Measurements from ENCODE around the gene BCAS3. TPM values are rescaled to one million over a fixed set of nuclear protein-coding genes. Genes with fewer than 3 reads are reported as not detected.
"Not testable (repeated sequence)": the region's sequence is repeated elsewhere in the genome, so short reads cannot be mapped to it uniquely, and the experiment has no call there.

Gene BCAS3
- polyA plus RNA-seq, 3 donors from 2014 or later: 26.3 to 53.8 (median 50.1) TPM

DNA sequence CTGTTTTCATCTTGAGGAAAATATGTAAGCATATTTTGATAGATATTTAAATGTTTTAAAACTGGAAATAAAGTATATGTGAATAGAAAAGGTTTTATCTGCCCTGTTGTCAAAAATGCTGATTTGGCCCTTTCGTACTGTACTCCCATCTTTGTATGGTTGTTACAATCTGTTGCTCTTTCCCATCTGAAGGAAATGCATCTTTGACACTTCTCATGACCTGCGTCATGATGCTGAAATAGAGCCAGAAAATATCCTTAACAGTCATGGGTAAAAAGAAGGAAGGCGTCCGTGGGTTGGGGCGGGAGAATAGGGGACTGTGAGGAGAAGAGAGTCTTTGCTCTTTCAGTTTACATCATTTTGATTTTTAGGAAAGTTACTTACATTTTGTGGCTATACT lies 327.7 kb downstream of the BCAS3 start:
- H3K9me3 Mint-ChIP-seq: peaks cover 0 to 2% (median 0%) of the 10 kb centered on the region in 6 donors
- DNase-seq: no peak
- peaks cover 0 to 4% (median 0%) of the 10 kb centered on the region in 3 donors for H3K36me3 Mint-ChIP-seq
- H3K27ac Mint-ChIP-seq: no peak overlapping the region
- peaks cover 0 to 3% (median 0%) of the 10 kb centered on the region in 3 donors for H3K27me3 Mint-ChIP-seq (ENCODE audit: low read depth in 3 of 3)
- no peak overlapping the region for H3K4me3 Mint-ChIP-seq
- no peaks in the 10 kb centered on the region for H3K4me1 Mint-ChIP-seq

DNA sequence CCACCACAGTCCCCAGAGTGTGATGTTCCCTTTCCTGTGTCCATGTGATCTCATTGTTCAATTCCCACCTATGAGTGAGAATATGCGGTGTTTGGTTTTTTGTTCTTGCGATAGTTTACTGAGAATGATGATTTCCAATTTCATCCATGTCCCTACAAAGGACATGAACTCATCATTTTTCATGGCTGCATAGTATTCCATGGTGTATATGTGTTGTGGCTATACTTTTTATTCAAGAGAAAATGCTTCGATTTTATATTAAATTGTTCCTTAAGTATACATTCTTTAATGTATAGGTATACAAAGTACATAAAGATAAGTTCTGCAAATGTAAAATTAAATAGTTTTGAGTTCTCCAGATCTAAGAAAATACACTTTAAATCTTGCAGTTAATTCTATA lies 328.3 kb downstream of the BCAS3 start:
- DNase-seq; H3K27me3 Mint-ChIP-seq (ENCODE audit: low read depth in 3 of 3); H3K27ac Mint-ChIP-seq; H3K4me3 Mint-ChIP-seq; H3K36me3 Mint-ChIP-seq; H3K9me3 Mint-ChIP-seq; H3K4me1 Mint-ChIP-seq: not testable (repeated sequence)

DNA sequence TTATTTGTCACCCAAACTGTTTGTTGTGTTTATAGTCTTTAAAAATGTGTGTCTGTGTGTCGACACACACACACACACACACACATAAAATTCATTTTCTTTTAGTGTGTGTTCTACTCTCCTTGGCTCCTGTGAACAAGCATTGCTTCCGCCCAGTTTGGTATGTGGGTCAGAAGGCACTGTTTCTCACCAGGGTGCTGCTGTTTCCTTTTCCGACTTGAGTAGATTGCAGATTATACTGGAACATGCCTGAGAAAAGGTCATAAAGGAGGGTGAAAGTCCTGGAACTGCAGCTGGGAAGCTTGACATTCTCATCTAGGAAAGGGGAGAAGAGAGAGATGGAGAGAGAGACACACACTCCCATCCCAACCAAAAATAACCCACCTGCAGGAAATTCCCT lies 330.3 kb downstream of the BCAS3 start:
- Mint-ChIP-seq H3K4me3 (no peak overlapping the region), H3K27me3 (ENCODE audit: low read depth in 3 of 3) (peaks cover 0 to 3% (median 0%) of the 10 kb centered on the region in 3 donors), H3K4me1 (no peaks in the 10 kb centered on the region), H3K36me3 (peaks cover 0 to 4% (median 3%) of the 10 kb centered on the region in 3 donors), H3K27ac (no peak overlapping the region), H3K9me3 (peaks cover 0 to 2% (median 0%) of the 10 kb centered on the region in 6 donors)
- no peak for DNase-seq

DNA sequence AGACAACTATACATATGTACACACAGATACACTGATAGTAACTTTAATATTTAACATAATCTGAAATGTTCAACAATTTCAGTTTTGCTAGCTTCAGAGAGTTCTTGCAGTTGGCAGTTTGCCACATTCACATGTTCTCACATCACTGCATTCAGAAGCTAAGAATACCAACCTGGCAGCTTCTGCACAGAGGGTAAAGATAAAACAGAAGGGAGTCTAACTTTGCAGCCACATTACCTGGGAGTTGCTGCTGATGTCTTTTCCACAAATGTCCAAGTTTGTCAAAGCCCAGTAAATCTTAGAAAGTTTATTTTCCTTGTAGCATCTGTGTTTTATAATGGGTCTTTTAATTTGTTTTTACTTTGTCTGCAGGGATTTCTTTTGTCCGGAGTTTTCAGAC lies 332.0 kb downstream of the BCAS3 start:
- Mint-ChIP-seq H3K27me3 (ENCODE audit: low read depth in 3 of 3) (peaks cover 0 to 3% (median 0%) of the 10 kb centered on the region in 3 donors), H3K4me1 (no peaks in the 10 kb centered on the region), H3K9me3 (peaks cover 0 to 2% (median 0%) of the 10 kb centered on the region in 6 donors), H3K36me3 (peaks cover 0 to 10% (median 4%) of the 10 kb centered on the region in 3 donors), H3K27ac (no peak overlapping the region), H3K4me3 (no peak overlapping the region)
- no peak for DNase-seq

DNA sequence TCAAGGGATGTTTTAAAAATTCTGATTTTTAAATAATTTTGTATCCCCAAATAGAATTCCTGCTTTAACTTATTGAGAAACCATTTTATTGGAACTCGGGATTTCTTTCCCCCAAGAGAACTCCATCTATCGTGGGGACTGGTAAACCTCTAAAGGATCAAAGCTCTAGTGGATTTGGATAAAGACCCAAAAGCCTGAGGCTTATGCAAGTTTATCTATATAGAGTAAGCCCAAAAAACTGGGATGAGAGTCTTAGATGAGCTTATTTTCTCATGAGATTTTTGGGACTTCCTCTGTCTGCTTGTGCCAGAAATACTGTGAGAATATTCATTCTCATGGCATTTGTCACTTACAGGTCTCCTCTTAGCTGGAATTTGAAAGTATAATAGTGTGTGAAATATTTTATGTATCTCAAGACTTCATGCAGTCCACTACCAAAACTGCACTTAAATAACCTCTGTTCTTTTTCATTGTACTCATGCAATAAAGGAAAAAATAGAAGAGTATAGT lies 333.1 kb downstream of the BCAS3 start:
- Mint-ChIP-seq H3K4me1 (no peaks in the 10 kb centered on the region), H3K4me3 (no peak overlapping the region), H3K36me3 (peaks cover 2 to 10% (median 2%) of the 10 kb centered on the region in 3 donors), H3K9me3 (no peaks in the 10 kb centered on the region), H3K27me3 (ENCODE audit: low read depth in 3 of 3) (no peaks in the 10 kb centered on the region), H3K27ac (no peak overlapping the region)
- no peak for DNase-seq

DNA sequence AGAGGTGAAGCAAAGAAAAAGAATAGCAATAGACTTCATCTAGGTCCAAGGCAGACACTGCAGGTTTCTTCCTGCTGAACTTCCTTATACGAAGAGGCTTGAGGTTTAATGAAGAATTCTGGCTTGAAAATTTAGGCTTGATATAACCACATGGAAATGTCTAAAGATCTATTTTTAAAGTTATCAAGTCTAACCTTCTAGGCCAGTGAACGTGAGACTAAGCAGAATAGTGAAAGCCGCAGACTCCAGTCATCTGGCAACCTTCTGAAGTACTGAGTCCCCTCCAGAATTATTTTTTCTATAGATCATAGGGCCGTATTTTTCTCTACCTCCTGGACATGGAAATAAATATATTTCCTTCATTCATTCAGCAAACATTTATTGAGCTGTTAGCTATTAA lies 333.6 kb downstream of the BCAS3 start:
- Mint-ChIP-seq H3K36me3 (peaks cover 7 to 10% (median 7%) of the 10 kb centered on the region in 3 donors), H3K27me3 (ENCODE audit: low read depth in 3 of 3) (no peaks in the 10 kb centered on the region), H3K27ac (no peak overlapping the region), H3K4me1 (no peaks in the 10 kb centered on the region), H3K9me3 (no peaks in the 10 kb centered on the region), H3K4me3 (no peak overlapping the region)
- no peak for DNase-seq

DNA sequence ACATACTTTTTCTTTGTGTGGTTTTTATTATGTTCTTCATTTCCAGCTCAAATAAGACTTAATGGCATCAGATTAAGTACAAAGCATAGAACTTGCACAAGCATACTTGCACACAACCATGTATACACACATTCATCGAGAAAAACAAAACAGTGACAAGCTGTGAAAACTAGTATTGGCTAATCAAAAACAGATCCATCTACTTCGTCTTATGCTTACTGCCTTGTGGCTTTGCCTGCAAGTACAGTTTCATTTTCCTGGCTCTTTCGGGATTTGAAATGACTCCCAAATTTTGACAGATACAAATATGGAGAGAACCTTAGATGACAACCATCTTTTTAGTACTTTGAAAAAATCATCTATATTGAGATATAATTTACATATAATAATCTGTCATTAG lies 338.3 kb downstream of the BCAS3 start:
- Mint-ChIP-seq H3K27ac (no peak overlapping the region), H3K36me3 (peaks cover 9 to 11% (median 10%) of the 10 kb centered on the region in 3 donors), H3K27me3 (ENCODE audit: low read depth in 3 of 3) (no peaks in the 10 kb centered on the region), H3K4me3 (no peak overlapping the region), H3K9me3 (no peaks in the 10 kb centered on the region), H3K4me1 (no peaks in the 10 kb centered on the region)
- DNase-seq: no peak

DNA sequence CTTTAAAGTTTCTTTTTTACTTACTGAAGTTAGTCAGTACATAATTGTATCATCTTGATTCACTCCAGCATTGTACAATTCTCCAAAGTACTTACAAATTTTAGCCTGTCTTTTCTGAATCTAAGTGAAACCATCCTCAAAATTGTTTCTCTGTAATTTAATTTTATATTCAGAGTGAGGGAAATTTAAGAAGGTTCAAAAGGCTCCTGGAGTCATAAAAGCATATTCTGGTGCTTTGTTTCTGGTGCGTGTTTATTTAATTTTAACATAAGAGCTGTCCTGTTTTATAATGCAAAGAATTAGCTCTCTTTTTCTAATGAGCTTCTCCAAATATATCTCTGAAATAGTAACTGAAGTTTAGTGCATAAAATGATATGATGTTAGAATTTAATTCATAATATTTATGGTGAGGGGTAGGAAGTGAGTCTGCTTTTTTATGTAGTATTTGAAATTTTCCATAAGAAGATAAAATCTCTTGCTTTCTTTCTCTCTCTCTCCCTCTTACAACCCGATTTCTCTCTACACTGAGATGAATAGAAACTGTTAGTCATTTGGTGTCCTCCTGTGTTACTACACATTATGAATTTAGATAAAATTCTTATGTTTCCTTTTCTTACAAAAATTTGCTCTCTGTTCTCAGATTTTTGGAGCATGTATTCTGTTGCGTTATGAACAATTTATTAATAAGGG lies 339.8 kb downstream of the BCAS3 start:
- no peak overlapping the region for H3K27ac Mint-ChIP-seq
- no peak for DNase-seq
- no peaks in the 10 kb centered on the region for H3K4me1 Mint-ChIP-seq
- peaks cover 9 to 11% (median 10%) of the 10 kb centered on the region in 3 donors for H3K36me3 Mint-ChIP-seq
- H3K27me3 Mint-ChIP-seq (ENCODE audit: low read depth in 3 of 3): no peaks in the 10 kb centered on the region
- H3K4me3 Mint-ChIP-seq: no peak overlapping the region
- H3K9me3 Mint-ChIP-seq: no peaks in the 10 kb centered on the region

DNA sequence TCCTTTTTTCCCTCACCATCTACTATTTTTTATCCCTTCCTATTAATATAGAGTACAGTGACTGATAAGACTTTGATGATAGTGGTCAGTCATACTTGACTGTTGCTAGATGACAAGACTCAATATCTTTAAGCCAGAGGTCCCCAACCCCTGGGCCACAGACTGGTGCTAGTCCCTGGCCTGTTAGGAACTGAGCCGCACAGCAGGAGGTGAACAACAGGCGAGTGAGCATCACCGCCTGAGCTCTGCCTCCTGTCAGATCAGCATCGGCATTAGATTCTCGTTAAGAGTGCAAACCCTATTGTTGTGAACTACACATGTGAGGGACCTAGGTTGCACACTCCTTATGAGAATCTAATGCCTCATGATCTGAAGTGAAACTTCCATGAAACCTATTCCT lies 341.3 kb downstream of the BCAS3 start:
- DNase-seq: no peak

DNA sequence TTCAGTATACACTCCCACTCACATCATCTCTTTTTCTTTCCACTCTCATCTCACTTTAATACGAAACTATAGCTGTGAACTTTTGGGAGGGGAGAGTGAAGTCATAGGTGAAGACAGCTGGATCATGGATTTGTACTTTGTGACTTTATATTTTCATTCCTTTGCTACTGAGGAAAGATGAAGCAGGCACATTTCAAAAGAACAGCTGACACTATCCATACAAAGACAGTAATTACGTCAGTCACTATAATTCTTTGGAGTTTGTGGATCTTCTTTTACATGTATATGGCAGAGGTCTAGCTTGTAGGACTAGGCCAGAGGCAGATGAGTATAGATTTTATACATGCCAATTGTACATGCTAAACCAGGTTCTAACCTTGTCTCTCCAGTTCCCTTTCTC lies 346.3 kb downstream of the BCAS3 start:
- Mint-ChIP-seq H3K9me3 (no peaks in the 10 kb centered on the region), H3K4me1 (no peaks in the 10 kb centered on the region), H3K36me3 (peaks cover 0 to 3% (median 0%) of the 10 kb centered on the region in 3 donors), H3K4me3 (no peak overlapping the region), H3K27ac (no peak overlapping the region), H3K27me3 (ENCODE audit: low read depth in 3 of 3) (no peaks in the 10 kb centered on the region)
- no peak for DNase-seq

More for the DNA sequence above, 341.3 kb downstream of the BCAS3 start:
- Mint-ChIP-seq H3K9me3 (no peaks in the 10 kb centered on the region), H3K27me3 (ENCODE audit: low read depth in 3 of 3) (no peaks in the 10 kb centered on the region), H3K4me3 (no peak overlapping the region), H3K4me1 (no peaks in the 10 kb centered on the region), H3K36me3 (peaks cover 5 to 11% (median 9%) of the 10 kb centered on the region in 3 donors), H3K27ac (no peak overlapping the region)

DNA sequence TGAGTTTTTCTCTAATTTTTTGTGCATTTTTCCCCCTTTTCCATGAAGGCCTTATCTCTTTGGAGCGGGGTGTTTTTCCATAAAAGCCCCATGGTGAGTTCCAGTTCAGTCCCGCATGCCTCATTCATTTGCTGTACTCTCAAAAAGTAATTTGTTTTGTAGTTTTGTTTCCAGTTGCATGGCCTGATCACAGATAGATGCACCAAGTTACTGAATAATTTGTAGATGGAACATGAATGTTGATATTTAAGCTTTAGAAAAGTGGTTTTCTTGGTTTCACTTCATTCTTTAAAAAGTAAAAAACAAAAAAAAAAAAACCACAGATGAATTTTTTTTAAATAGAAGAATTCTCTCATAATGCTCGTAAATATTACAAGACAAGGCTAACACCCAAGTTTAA lies 349.2 kb downstream of the BCAS3 start:
- no peak for DNase-seq
- H3K36me3 Mint-ChIP-seq: peaks cover 0 to 3% (median 0%) of the 10 kb centered on the region in 3 donors
- no peaks in the 10 kb centered on the region for H3K27me3 Mint-ChIP-seq (ENCODE audit: low read depth in 3 of 3)

DNA sequence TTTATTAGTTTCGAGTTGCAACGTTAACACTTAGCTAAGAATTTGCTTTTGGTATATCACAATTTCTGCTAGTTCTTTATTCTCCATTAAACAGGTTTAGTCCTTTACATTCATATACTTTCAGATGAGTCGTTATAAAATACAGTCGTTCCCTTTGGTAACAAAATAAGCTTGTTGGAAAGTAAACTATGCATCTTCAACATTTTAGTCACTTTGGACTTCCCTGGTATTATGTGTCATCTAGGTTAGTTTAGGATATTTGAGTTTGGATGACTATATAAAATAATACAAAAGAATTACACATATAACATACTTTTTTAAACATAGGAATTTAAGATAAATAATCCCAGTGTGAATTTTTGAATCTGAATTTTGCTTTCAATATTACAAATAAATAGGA lies 351.5 kb downstream of the BCAS3 start:
- Mint-ChIP-seq H3K9me3 (no peaks in the 10 kb centered on the region), H3K4me3 (no peak overlapping the region), H3K36me3 (peaks cover 0 to 3% (median 0%) of the 10 kb centered on the region in 3 donors), H3K27ac (no peak overlapping the region), H3K27me3 (ENCODE audit: low read depth in 3 of 3) (no peaks in the 10 kb centered on the region), H3K4me1 (no peaks in the 10 kb centered on the region)
- DNase-seq: no peak

More for the DNA sequence above, 349.2 kb downstream of the BCAS3 start:
- Mint-ChIP-seq H3K9me3 (no peaks in the 10 kb centered on the region), H3K4me3 (no peak overlapping the region), H3K4me1 (no peaks in the 10 kb centered on the region), H3K27ac (no peak overlapping the region)

DNA sequence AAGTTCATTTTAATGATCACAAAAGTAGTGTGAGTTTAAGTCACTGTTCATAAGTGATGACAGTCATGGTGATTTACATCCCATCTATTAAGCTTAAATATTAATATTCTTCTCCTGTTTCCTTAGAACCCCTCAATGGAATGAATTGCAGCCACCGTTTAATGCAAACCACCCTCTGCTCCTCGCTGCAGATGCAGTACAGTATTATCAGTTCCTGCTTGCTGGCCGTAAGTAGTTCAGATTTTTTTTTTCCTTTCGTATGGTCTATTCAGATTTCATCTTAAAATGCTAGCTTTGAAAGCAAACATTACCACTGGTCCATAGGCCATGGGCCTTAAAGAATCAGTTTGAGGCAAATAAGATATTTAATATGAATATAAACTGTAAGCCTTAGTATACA lies 363.0 kb downstream of the BCAS3 start:
- Mint-ChIP-seq H3K27ac (no peak overlapping the region), H3K4me3 (no peak overlapping the region), H3K9me3 (no peaks in the 10 kb centered on the region), H3K36me3 (peaks cover 22 to 35% (median 27%) of the 10 kb centered on the region in 3 donors), H3K27me3 (ENCODE audit: low read depth in 3 of 3) (no peaks in the 10 kb centered on the region), H3K4me1 (no peaks in the 10 kb centered on the region)
- DNase-seq: no peak

DNA sequence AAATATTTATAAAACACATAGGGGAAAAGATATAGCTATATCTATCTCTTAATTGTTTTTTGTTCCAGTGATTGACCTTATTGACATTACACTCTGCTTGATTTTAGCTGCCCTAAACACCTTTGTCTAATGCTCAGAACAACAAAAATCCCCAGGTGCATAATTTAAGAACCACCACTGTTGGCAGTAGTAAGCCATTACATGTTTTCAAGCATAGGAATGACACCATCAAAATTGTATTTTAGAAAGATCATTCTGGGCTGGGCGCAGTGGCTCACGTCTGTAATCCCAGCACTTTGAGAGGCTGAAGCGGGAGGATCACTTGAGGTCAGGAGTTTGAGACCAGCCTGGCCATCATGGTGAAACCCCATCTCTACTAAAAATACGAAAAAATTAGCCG lies 364.7 kb downstream of the BCAS3 start:
- H3K27ac Mint-ChIP-seq; H3K27me3 Mint-ChIP-seq (ENCODE audit: low read depth in 3 of 3); H3K4me1 Mint-ChIP-seq; DNase-seq; H3K4me3 Mint-ChIP-seq; H3K9me3 Mint-ChIP-seq: not testable (repeated sequence)
- H3K36me3 Mint-ChIP-seq: peaks cover 22 to 35% (median 27%) of the 10 kb centered on the region in 3 donors

DNA sequence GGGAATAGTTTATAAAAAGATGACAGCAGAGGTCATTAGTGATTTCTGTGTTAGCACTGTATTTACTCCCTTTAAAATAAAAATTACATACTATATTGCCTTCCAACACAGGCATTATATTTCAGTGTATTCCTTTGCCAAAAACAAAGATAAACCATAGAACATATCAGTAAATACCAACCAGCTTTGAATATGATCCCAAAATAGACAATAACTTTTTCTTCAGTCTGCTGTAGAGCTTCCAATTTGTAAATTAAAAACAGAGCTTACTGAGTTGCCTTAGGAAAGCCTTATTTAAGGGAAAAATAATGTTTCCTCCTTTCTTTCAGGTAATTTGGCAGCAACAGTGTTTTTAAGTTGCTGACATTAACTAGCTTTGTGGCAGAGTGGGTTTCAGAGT lies 369.9 kb downstream of the BCAS3 start:
- DNase-seq: no peak
- peaks cover 0 to 2% (median 2%) of the 10 kb centered on the region in 3 donors for H3K27me3 Mint-ChIP-seq (ENCODE audit: low read depth in 3 of 3)
- H3K36me3 Mint-ChIP-seq: peaks cover 0 to 9% (median 0%) of the 10 kb centered on the region in 3 donors
- H3K27ac Mint-ChIP-seq: no peak overlapping the region
- H3K4me3 Mint-ChIP-seq: no peak overlapping the region
- peaks cover 17 to 23% of the 10 kb centered on the region in 2 donors for H3K4me1 Mint-ChIP-seq
- no peaks in the 10 kb centered on the region for H3K9me3 Mint-ChIP-seq

Data from immature natural killer cell (primary cell).